ENCODE measurements around the gene PLXNB1.
"Not testable (repeated sequence)": the region's sequence is repeated elsewhere in the genome, so short reads cannot be mapped to it uniquely, and the experiment has no call there.

PLXNB1 gene

DNA sequence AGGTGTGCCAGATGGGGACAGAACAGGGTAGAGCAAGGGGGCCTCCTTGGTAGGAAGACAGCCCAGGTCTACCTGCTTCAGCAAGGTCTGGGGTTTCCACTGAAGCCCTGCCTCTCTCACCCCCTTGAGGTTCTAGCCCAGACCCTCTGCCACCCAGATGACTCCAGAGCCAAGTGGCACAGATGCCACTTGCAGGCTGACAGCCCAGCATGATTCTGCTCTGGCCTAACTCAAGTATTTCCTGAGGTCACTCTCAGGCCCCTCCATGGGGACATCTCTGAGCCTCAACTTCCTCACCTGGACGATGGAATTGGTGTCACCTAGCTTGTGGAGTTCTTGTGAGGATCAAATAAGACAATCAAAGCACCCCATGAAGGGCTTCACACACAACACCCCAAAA, 23.9 kb downstream of the PLXNB1 start:
- no peak for DNase-seq (ENCODE audit: low spot score)

DNA sequence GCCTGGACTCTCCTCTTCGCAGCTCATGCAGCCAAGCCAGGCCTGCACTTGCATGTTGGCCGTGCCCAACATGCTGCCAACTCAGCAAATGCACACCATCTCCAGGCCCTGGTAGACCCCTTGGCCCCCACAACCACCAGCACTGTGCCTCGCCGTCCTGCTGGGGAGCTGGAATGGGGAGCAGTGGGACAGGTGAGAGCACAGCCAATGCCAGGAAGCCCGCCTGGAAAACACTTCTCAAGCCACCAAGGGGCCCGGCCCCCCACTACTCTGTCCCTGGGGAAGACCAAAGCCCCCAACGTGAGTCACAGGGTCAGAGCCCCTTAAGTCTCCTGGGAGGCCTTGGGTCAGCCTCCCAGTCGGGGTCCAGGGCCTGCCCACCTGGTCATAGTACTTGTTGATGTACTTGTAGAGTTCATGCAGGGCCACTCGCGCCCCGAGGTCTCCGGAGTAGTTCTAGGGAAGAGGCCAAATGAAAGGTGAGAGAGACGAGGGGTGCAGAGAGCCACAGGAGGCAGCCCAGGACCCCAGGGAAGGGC, 24.5 kb downstream of the PLXNB1 start:
- no peak for DNase-seq (ENCODE audit: low spot score)

DNA sequence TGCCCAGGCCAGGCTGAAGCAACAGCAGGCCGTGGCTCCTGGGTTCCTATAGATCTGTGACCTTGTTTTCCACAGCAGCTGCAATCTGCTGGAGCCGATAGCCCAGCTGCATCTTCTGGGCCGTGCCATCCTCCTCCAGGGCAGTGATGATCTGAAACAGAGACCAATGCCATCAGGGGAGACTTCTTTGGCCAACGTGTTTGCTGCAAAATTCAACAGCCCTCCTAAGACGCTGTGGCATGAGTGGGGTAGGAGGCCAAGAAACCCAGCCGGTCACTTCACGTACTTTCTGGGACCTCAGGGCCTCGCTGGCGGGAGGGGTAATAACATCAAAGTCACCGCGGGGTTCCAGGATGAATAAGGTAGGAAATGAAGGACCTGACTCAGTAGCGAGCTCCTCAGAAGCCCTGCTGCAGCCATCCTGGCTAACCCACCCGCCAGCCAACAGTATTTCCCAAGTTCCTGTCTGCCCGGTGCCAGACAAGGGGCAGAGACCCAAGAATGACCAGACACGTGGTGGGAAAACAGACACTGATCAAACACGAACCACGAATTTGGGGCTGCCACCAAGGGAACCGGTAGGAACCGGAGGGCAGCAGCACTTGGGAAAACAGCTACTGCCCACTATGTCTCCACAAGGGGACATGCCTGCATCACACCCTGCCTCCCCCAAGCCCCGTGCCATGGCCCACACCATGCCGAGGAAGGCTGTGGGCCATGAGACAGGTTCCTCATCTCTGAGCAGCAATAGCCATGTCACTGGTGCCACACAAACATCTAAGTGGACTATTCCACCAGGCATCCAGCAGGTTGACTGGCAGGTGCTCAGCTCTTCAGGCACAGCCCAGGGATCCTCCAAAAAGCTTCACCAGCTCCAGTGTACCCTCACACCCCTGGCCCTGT, 25.2 kb downstream of the PLXNB1 start:
- no peak for DNase-seq (ENCODE audit: low spot score)

GRCh38 chr3:48403533-48404439, 26.1 kb downstream of the PLXNB1 start:
- DNase-seq (ENCODE audit: low spot score), result no peak

DNA sequence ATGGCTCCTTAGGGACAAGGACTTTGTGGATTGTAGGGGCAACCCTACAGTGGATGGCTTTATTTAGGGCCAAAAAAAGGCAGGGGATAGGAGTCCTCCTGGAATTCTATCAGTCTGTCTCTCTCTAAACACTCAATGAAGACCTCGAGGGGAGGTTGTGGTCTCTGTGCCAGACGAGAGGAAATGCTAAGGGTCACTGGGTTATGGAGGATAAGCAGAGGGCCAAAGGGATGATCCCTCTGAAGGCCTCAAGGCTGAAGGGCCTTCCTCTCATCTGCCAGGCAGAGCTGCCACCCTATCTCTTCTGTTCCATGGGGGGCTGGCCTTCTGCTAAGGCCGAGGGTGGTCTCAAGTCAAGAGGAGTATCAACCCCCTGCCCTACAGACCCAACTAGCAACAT, 27.0 kb downstream of the PLXNB1 start:
- no peak for DNase-seq (ENCODE audit: low spot score)

DNA sequence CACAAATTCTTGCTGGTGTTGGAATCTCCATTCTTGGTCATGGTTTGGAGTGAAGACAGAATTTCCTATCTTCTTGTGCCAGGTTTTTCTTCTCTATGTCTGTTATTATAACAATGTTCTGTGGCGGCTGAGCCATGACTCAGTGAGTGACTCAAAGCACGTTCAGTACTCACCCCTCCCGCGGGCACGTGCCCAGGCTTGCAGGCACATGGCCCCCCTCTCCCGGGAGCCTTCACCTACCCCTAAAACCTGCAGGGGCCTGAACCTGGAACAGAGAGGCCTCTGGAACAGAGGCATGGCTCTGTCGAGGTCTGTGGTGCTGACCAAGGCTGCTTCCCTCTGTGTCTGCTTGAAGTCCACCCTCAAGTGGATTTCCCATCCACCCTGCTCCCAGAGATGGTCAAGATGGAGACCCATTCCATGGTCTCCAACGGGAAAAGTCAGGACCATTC, 27.6 kb downstream of the PLXNB1 start:
- DNase-seq (ENCODE audit: low spot score), result peak; percentile 54

GRCh38 chr3:48401434-48401901, 28.4 kb downstream of the PLXNB1 start:
- DNase-seq (ENCODE audit: low spot score), result not testable (repeated sequence)

- DNase-seq (ENCODE audit: low spot score), result peak; percentile 73
Observed at GRCh38 chr3:48400824-48401433, 29.0 kb downstream of the PLXNB1 start.

- peak; percentile 25 for DNase-seq (ENCODE audit: low spot score)
Observed at GRCh38 chr3:48399387-48400172, 30.3 kb downstream of the PLXNB1 start.

GRCh38 chr3:48398701-48399386, 31.0 kb downstream of the PLXNB1 start:
- no peak for DNase-seq (ENCODE audit: low spot score)

GRCh38 chr3:48397767-48398681, 31.9 kb downstream of the PLXNB1 start:
- DNase-seq (ENCODE audit: low spot score), result no peak

GRCh38 chr3:48395714-48396113, 34.2 kb downstream of the PLXNB1 start:
- no peak for DNase-seq (ENCODE audit: low spot score)

GRCh38 chr3:48394391-48394790, 35.5 kb downstream of the PLXNB1 start:
- no peak for DNase-seq (ENCODE audit: low spot score)

GRCh38 chr3:48388966-48389365, 40.9 kb downstream of the PLXNB1 start:
- DNase-seq (ENCODE audit: low spot score), result no peak

DNA sequence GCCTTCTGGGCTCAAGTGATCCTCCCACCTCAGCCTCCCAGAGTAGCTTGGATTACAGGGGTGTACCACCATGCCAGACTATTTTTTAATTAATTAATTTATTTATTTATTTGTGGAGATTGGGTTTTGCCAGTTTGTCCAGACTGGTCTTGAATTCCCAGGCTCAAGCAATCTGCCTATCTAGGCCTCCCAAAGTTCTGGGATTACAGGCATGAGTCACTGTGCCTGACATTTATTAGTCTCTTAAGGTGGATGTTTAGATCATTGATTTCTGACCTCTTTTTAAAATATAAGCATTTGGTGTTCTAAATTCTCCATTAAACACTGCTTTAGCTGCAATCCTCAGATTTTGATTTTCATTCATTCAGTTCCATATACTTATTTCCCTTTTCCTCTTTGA, 42.3 kb downstream of the PLXNB1 start:
- DNase-seq (ENCODE audit: low spot score), result no peak

DNA sequence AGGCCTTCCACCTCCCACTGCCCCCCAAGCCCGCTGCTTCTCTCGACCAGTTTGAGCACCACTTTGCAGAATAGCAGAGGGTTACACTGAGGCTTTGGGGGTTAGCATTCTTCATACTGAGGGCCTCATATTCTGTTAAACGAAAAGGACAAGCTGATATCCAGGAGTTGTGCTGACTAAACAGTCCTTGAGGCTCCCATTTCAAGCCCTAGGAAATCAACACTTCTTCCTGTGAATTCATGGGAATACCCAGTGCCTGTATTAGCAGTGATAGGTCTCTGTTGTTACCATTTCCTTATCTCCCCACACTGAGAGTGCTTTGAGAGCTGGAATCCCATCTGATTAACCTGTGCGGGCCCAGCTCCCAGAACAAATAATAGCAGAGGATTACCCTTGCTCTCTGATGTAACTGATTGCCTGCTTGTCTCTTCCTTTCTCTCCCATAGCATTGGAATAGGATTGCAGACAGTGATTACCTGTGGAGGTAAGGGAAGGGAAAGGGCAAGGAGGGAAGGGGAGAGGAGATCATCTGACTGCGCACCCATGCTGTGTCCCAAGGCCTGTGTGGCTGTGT, 56.9 kb downstream of the PLXNB1 start:
- no peak for DNase-seq (ENCODE audit: low spot score)

GRCh38 chr3:48372377-48372770, 57.5 kb downstream of the PLXNB1 start:
- no peak for DNase-seq (ENCODE audit: low spot score)

DNA sequence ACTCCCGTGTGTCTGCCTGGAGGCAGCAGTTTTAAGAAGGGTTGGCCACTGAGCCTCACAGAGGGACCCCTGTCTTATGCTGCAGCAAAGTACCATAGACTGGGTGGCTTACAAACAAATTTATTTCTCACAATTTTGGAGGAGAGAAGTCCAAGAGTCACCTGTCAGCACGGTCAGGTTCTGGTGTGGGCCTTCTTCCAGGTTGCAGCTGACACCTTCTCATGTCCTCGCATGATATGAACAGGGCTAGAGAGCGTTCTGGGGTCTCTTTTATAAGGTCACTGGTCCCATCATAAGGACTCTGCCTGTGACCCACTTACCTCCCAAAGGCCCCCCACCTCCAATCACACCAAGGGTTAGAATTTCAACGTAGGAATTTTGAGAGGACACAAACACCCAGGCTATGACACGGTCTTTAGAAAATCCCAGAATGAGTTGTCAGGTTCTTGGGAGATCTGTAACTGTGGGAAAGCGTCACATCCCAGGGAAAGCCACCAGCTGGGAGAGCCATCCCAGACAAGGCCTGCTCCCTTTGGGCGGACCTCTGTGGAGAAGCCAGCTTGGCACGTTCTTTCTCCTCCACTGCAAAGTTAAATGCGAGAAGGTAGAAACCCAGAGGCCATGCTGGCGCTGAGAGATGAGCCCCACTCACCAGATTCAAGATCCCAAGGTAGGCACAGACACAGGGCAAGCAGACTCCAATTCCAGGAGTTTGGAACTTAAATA, 58.1 kb downstream of the PLXNB1 start, which contains the start of gene FBXW12:
TSS of gene FBXW12 (plus strand) at position 569 of the 726 bp plus-strand sequence. CDS start 549 bp downstream, outside the sequence.
- DNase-seq (ENCODE audit: low spot score), result no peak
